Effector CD4-positive, alpha-beta T cell (primary cell): Measurements from ENCODE around the gene CNTN6.

Experiments used
- DNase-seq: peaks from one replicate; pipeline ENCODE4 v3.0.0-alpha.2; 2020

The CNTN6 gene

GRCh38 chr3:1439395-1439794 is 346.6 kb downstream of the CNTN6 start:
- DNase-seq = no peak

GRCh38 chr3:1442271-1442670 is 349.4 kb downstream of the CNTN6 start:
- no peak for DNase-seq

GRCh38 chr3:1444195-1444594 is 351.4 kb downstream of the CNTN6 start:
- DNase-seq = no peak

- DNase-seq = no peak
Measured at GRCh38 chr3:1446531-1446930, 353.7 kb downstream of the CNTN6 start.

- DNase-seq = no peak
Measured at GRCh38 chr3:1447452-1447851, 354.6 kb downstream of the CNTN6 start.

GRCh38 chr3:1448443-1448842 is 355.6 kb downstream of the CNTN6 start:
- DNase-seq = no peak
